HepG2 (cell line): Measurements from ENCODE around the gene GTF3C5. TPM values are rescaled to one million over a fixed set of nuclear protein-coding genes. Genes with fewer than 3 reads are reported as not detected.
"Not testable (repeated sequence)": the region's sequence is repeated elsewhere in the genome, so short reads cannot be mapped to it uniquely, and the experiment has no call there.

ENCODE experiments used
- ATAC-seq: fragments of 200-7000 bp; cut with Tn5 transposase; 3 replicates; pipeline ENCODE4 v1.9.1; 2020; ENCODE audit warnings: mild to moderate bottlenecking, moderate library complexity
- BruUV-seq: library from RNA; stranded (reverse); fragments of 400-500 nt; replicated peaks from 2 replicates; lab custom pipeline; 2021; lab: Mats Ljungman, UMichigan
- CTCF ChIA-PET: fragments of 300-600 bp; formaldehyde crosslinking; extraction: SDS; loops from one replicate; lab custom pipeline; 2021; ENCODE audit warnings: low total read pairs, inconsistent platforms, low intra/inter-chr PET ratio; lab: Yijun Ruan, JAX
- POLR2A ChIA-PET: fragments of 350-600 bp; sonication (Branson Sonifier 250); formaldehyde crosslinking; loops from one replicate; lab custom pipeline; 2020; ENCODE audit warnings: antibody characterized with exemption, inconsistent platforms; lab: Yijun Ruan, JAX
- DNase-seq: peaks from one replicate; pipeline ENCODE4 v3.0.0-alpha.2; 2015; ENCODE audit warnings: low spot score
- FAIRE-seq: peaks from 3 replicates; lab custom pipeline; 2011; peaks lifted over from hg19 to GRCh38; lab: Jason Lieb, UNC
- H2AFZ ChIP-seq: one replicate; pipeline ENCODE4 v1.6.1; 2011; ENCODE audit warnings: low read length, inconsistent platforms
- H3K27ac ChIP-seq: fragments of 300-600 bp; 3 replicates; pipeline ENCODE4 v1.8.0; 2011; ENCODE audit warnings: mixed run types, mild to moderate bottlenecking, mixed read lengths, low read length, inconsistent platforms; ENCODE audit not compliant: insufficient read depth; ENCODE audit errors: extremely low read length
- H3K27me3 ChIP-seq, 2 experiments: fragments of 200-600 bp in 1 of 2; 2 replicates in 1 of 2; 3 replicates in 1 of 2; pipeline versions ENCODE4 v1.6.0 to v1.8.0; 2011; ENCODE audit warnings: low read length in 2 of 2, mild to moderate bottlenecking in 2 of 2, moderate library complexity in 2 of 2, inconsistent platforms in 1 of 2; ENCODE audit not compliant: insufficient read depth in 2 of 2, control insufficient read depth in 1 of 2
- H3K36me3 ChIP-seq, 2 experiments: fragments of 200-600 bp in 1 of 2; replicated peaks in 1 of 2; 2 replicates in 1 of 2; 3 replicates in 1 of 2; pipeline versions ENCODE4 v1.5.1 to v1.8.0; 2011; ENCODE audit warnings: low read length in 2 of 2, inconsistent platforms in 1 of 2; ENCODE audit not compliant: insufficient read depth in 2 of 2, control insufficient read depth in 1 of 2
- H3K4me1 ChIP-seq: 2 replicates; pipeline ENCODE4 v1.5.1; 2012; ENCODE audit warnings: low read length, inconsistent platforms; ENCODE audit not compliant: insufficient read depth
- H3K4me2 ChIP-seq: 2 replicates; pipeline ENCODE4 v1.6.0; 2011; ENCODE audit warnings: low read depth, low read length, inconsistent platforms
- H3K4me3 ChIP-seq, 3 experiments: fragments of 200-600 bp in 1 of 3; sonication (generic), shearing (Covaris generic) in 1 of 3; replicated peaks in 1 of 3; 2 replicates each; pipeline ENCODE4 v1.5.1; 2011 to 2016; ENCODE audit warnings: low read length in 3 of 3, inconsistent platforms in 2 of 3, low read depth in 2 of 3, mild to moderate bottlenecking in 2 of 3, control low read depth in 1 of 3, mixed read lengths in 1 of 3; ENCODE audit not compliant: insufficient read depth in 1 of 3
- H3K79me2 ChIP-seq: one replicate; pipeline ENCODE4 v1.6.1; 2011; ENCODE audit warnings: low read length, inconsistent platforms; ENCODE audit not compliant: insufficient read depth
- H3K9ac ChIP-seq: 2 replicates; pipeline ENCODE4 v1.6.0; 2011; ENCODE audit warnings: mild to moderate bottlenecking, low read depth, low read length, inconsistent platforms; ENCODE audit not compliant: insufficient read depth
- H3K9me3 ChIP-seq: 2 replicates; pipeline ENCODE4 v1.5.1; 2012; ENCODE audit warnings: mild to moderate bottlenecking, low read length
- H4K20me1 ChIP-seq: 2 replicates; pipeline ENCODE4 v1.6.0; 2011; ENCODE audit warnings: inconsistent platforms, mild to moderate bottlenecking, low read length, moderate library complexity; ENCODE audit not compliant: insufficient read depth
- CSRNP1 ChIP-seq: sonication (generic); formaldehyde crosslinking; IDR thresholded peaks from 2 replicates; pipeline ENCODE4 v1.8.1; 2023; ENCODE audit warnings: mild to moderate bottlenecking, missing genetic modification reagents
- MNT ChIP-seq: fragments of 450-650 bp; IDR thresholded peaks from 2 replicates; pipeline ENCODE4 v1.6.1; 2016
- SYNCRIP ChIP-seq: fragments of 200-400 bp; formaldehyde crosslinking; IDR thresholded peaks from 2 replicates; pipeline ENCODE4 v1.6.1; 2018; ENCODE audit warnings: mild to moderate bottlenecking, low read depth, low read length; ENCODE audit not compliant: insufficient read depth
- ZNF24 ChIP-seq: fragments of 450-650 bp; IDR thresholded peaks from 2 replicates; pipeline ENCODE4 v1.6.1; 2017; ENCODE audit warnings: antibody characterized with exemption, mild to moderate bottlenecking
- ZNF768 ChIP-seq: sonication (generic); formaldehyde crosslinking; IDR thresholded peaks from 2 replicates; pipeline ENCODE4 v1.4.0; 2020; ENCODE audit warnings: missing genetic modification reagents
- whole genome bisulfite sequencing: methylation state at CpG from one replicate; pipeline ENCODE4 v1.1.6; 2017; ENCODE audit warnings: low lambda C conversion rate; 5-methylcytosine and 5-hydroxymethylcytosine counted together
- in situ Hi-C: cut with HindIII; loops from 2 replicates; pipeline ENCODE4 v1.10.0; 2017; ENCODE audit warnings: low pct_unique_long_range_greater_than_20kb; ENCODE audit not compliant: extremely low pct_ligation_motif_present
- intact Hi-C: fragments of 100-400 bp; cut with micrococcal nuclease; formaldehyde crosslinking; loops from one replicate; pipeline ENCODE4 v1.10.0; 2022; ENCODE audit not compliant: unreplicated experiment
- polyA plus RNA-seq, 8 experiments: library from polyadenylated mRNA; depleted of rRNA in 3 of 8; stranded (reverse) in 7 of 8; unstranded in 1 of 8; fragments of >200 nt; fragmentation: Illumina TruSeq in 4 of 8; extraction: Trizol in 4 of 8; gene quantifications; 2 replicates each; pipeline versions ENCODE4 v1.2.1 to v1.2.3, GENCODE V29; 2011 to 2016; ENCODE audit warnings: low read depth in 4 of 8, missing spikeins in 1 of 8, mixed read lengths in 1 of 8; ENCODE audit not compliant: insufficient read depth in 1 of 8
- total RNA-seq, 5 experiments: library from RNA; depleted of rRNA; stranded (reverse); fragments of >200 nt; fragmentation: Illumina TruSeq; extraction: Trizol; gene quantifications; 2 replicates each; pipeline ENCODE4 v1.2.3, GENCODE V29; 2016; ENCODE audit warnings: low read depth in 1 of 5

GTF3C5 gene
- total and polyA plus RNA-seq, 2 of the 13 experiments (the other 11 are each of a cell fraction or from before 2014, with no cell fraction given): 66.9 to 92.6 TPM

- H3K9ac ChIP-seq, DNase-seq, H2AFZ ChIP-seq, H3K79me2 ChIP-seq, ATAC-seq, H3K4me3 ChIP-seq, H3K9me3 ChIP-seq, H3K27ac ChIP-seq, FAIRE-seq, H4K20me1 ChIP-seq, in situ Hi-C loops, H3K36me3 ChIP-seq, CTCF ChIA-PET, BruUV-seq, H3K4me2 ChIP-seq, POLR2A ChIA-PET: not testable (repeated sequence)
- Histone ChIP-seq H3K4me1 (peaks cover 69% of the 10 kb centered on the region), H3K27me3 (peaks cover 5 to 33% of the 10 kb centered on the region in 2 experiments; a peak in 3 of 5 replicates)
- WGBS: 54% methylated on average over 3 of the region's 4 CpGs
- TF ChIP-seq ZNF24: peak; percentile 98
- intact Hi-C loops: loop anchor here (10.0 kb wide), 1 partner anchor 1455 kb away; no protein-coding TSS in a partner anchor
Measured at GRCh38 chr9:132989998-132990557, 40.7 kb upstream of the GTF3C5 start.

- TF ChIP-seq MNT (no peak), ZNF768 (CRISPR knock-in tag) (peak; percentile 89; the same call in 1 of the 2 replicates), SYNCRIP (no peak), CSRNP1 (CRISPR knock-in tag) (no peak)
- Histone ChIP-seq H3K4me2 (no peak overlapping the region), H3K27ac (no peak overlapping the region), H2AFZ (no peak overlapping the region), H3K4me3 (no peak overlapping the region), H3K36me3 (no peaks in the 10 kb centered on the region), H3K9me3 (no peaks in the 10 kb centered on the region), H3K9ac (no peak overlapping the region), H3K27me3 (peaks cover 5 to 34% of the 10 kb centered on the region in 2 experiments; a peak in 4 of 5 replicates), H3K79me2 (no peaks in the 10 kb centered on the region), H4K20me1 (no peaks in the 10 kb centered on the region; the same call in 1 of the 2 replicates), H3K4me1 (peaks cover 76% of the 10 kb centered on the region)
- ATAC-seq: no peak
- in situ Hi-C loops: no loop called here
- DNase-seq: no peak
- intact Hi-C loops: loop anchor here (10.0 kb wide), 1 partner anchor 1454 kb away; no protein-coding TSS in a partner anchor
- ChIA-PET POLR2A (no interaction called here), CTCF (no interaction called here)
- 80% methylated on average over 4 of the region's 14 CpGs for WGBS
- no TSS peak for BruUV-seq
- FAIRE-seq: no peak
Measured at GRCh38 chr9:132990781-132991180, 40.0 kb upstream of the GTF3C5 start.
